ENCODE results near the gene SPN.
"Not testable (repeated sequence)": the region's sequence is repeated elsewhere in the genome, so short reads cannot be mapped to it uniquely, and the experiment has no call there.

Gene SPN

DNA sequence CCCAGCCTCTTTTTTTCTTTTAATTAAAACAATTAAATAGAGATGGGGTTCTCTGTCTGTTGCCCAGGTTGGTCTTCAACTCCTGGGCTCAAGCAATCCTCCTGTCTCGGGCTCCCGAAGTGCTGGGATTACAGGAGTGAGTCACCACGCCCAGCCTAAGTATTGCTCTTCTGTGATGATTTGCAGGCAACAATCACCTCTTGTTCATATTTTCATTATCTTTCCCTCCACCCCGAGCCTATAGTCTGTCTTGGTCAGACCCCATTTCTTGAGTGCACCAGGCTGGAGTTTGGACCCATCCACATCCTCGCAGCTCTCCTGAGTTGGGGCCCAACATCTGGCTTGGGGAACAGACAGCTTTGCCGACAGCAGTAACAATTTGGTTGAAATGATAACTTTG, 4.3 kb upstream of the SPN start:
- Histone ChIP-seq H3K36me3 (ENCODE audit: control insufficient read depth, insufficient read depth, low read length) (no peaks in the 10 kb centered on the region), H3K27ac (ENCODE audit: insufficient read depth, low read length, poor library complexity, severe bottlenecking) (no peak overlapping the region), H3K4me1 (ENCODE audit: control insufficient read depth, insufficient read depth, low read length, poor library complexity, severe bottlenecking) (peaks cover 21% of the 10 kb centered on the region), H3K27me3 (replicated peaks; ENCODE audit: control insufficient read depth, insufficient read depth, low read length, poor library complexity, severe bottlenecking) (no peaks in the 10 kb centered on the region), H3K4me3 (ENCODE audit: insufficient read depth, low read depth, low read length, poor library complexity, severe bottlenecking) (no peak overlapping the region), H3K9me3 (ENCODE audit: control insufficient read depth, low read length) (no peaks in the 10 kb centered on the region)
- DNase-seq = no peak

DNA sequence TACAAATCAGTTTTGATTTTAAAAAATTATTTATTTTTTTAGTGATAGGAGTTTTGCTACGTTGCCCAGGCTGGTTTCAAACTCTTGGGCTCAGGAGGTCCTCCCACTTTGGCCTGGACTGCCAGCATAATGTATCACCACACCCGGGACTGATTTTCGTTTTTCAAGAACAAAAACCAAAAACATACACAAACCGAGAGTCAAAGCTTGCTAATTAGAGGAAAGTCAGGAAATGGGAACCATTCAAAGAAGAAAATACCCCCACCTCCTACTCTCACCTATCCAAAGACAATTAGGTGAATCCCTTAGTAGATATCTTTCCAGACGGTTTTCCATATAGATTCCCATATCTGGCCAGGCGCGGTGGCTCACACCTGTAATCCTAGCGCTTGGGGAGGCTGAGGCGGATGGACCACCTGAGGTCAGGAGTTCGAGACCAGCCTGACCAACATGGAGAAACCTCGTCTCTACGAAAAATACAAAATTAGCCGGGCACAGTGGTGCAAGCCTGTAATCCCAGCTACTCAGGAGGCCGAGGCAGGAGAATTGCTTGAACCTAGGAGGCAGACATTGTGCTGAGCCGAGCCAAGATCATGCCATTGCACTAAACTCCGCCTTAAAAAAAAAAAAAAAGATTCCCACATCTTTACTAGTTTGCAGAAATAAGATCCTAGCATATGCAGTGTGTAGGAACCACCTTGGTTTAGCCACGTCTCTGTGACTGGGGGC, 883 bp upstream of the SPN start:
- peak overlapping the region; percentile 88 for H3K27ac ChIP-seq (ENCODE audit: insufficient read depth, low read length, poor library complexity, severe bottlenecking)
- no peaks in the 10 kb centered on the region for H3K36me3 ChIP-seq (ENCODE audit: control insufficient read depth, insufficient read depth, low read length)
- peak overlapping the region; percentile 90 for H3K4me3 ChIP-seq (ENCODE audit: insufficient read depth, low read depth, low read length, poor library complexity, severe bottlenecking)
- H3K4me1 ChIP-seq (ENCODE audit: control insufficient read depth, insufficient read depth, low read length, poor library complexity, severe bottlenecking) = peaks cover 38% of the 10 kb centered on the region
- no peak for DNase-seq
- H3K9me3 ChIP-seq (ENCODE audit: control insufficient read depth, low read length) = no peaks in the 10 kb centered on the region
- no peaks in the 10 kb centered on the region for H3K27me3 ChIP-seq (replicated peaks; ENCODE audit: control insufficient read depth, insufficient read depth, low read length, poor library complexity, severe bottlenecking)

DNA sequence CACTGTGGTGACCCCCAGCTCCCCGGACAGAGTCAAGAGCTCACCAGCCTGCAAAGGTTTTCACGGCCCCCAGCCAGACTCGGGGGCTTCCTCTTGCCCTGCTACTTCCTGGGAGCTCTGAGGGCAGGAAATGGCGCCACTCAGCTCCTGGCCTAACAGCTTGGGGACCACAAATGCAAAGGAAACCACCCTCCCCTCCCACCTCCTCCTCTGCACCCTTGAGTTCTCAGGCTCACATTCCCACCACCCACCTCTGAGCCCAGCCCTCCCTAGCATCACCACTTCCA, 375 bp upstream of the SPN start:
- peak overlapping the region; percentile 90 for H3K4me3 ChIP-seq (ENCODE audit: insufficient read depth, low read depth, low read length, poor library complexity, severe bottlenecking)
- DNase-seq = peak; percentile 38 to 49 (median 46)
- H3K4me1 ChIP-seq (ENCODE audit: control insufficient read depth, insufficient read depth, low read length, poor library complexity, severe bottlenecking) = peaks cover 40% of the 10 kb centered on the region
- H3K36me3 ChIP-seq (ENCODE audit: control insufficient read depth, insufficient read depth, low read length) = no peaks in the 10 kb centered on the region
- H3K27ac ChIP-seq (ENCODE audit: insufficient read depth, low read length, poor library complexity, severe bottlenecking) = peak overlapping the region; percentile 88
- H3K27me3 ChIP-seq (replicated peaks; ENCODE audit: control insufficient read depth, insufficient read depth, low read length, poor library complexity, severe bottlenecking) = no peaks in the 10 kb centered on the region
- H3K9me3 ChIP-seq (ENCODE audit: control insufficient read depth, low read length) = no peaks in the 10 kb centered on the region

DNA sequence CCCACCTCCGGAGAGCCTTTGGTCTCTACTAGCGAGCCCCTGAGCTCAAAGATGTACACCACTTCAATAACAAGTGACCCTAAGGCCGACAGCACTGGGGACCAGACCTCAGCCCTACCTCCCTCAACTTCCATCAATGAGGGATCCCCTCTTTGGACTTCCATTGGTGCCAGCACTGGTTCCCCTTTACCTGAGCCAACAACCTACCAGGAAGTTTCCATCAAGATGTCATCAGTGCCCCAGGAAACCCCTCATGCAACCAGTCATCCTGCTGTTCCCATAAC, 702 bp downstream of the SPN start:
- Histone ChIP-seq H3K36me3 (ENCODE audit: control insufficient read depth, insufficient read depth, low read length) (no peaks in the 10 kb centered on the region), H3K27me3 (replicated peaks; ENCODE audit: control insufficient read depth, insufficient read depth, low read length, poor library complexity, severe bottlenecking) (no peaks in the 10 kb centered on the region), H3K9me3 (ENCODE audit: control insufficient read depth, low read length) (no peaks in the 10 kb centered on the region), H3K4me3 (ENCODE audit: insufficient read depth, low read depth, low read length, poor library complexity, severe bottlenecking) (peak overlapping the region; percentile 90), H3K4me1 (ENCODE audit: control insufficient read depth, insufficient read depth, low read length, poor library complexity, severe bottlenecking) (peaks cover 40% of the 10 kb centered on the region), H3K27ac (ENCODE audit: insufficient read depth, low read length, poor library complexity, severe bottlenecking) (peak overlapping the region; percentile 88)
- DNase-seq = no peak

DNA sequence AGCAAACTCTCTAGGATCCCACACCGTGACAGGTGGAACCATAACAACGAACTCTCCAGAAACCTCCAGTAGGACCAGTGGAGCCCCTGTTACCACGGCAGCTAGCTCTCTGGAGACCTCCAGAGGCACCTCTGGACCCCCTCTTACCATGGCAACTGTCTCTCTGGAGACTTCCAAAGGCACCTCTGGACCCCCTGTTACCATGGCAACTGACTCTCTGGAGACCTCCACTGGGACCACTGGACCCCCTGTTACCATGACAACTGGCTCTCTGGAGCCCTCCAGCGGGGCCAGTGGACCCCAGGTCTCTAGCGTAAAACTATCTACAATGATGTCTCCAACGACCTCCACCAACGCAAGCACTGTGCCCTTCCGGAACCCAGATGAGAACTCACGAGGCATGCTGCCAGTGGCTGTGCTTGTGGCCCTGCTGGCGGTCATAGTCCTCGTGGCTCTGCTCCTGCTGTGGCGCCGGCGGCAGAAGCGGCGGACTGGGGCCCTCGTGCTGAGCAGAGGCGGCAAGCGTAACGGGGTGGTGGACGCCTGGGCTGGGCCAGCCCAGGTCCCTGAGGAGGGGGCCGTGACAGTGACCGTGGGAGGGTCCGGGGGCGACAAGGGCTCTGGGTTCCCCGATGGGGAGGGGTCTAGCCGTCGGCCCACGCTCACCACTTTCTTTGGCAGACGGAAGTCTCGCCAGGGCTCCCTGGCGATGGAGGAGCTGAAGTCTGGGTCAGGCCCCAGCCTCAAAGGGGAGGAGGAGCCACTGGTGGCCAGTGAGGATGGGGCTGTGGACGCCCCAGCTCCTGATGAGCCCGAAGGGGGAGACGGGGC, 1.3 kb downstream of the SPN start:
- peak overlapping the region; percentile 90 for H3K4me3 ChIP-seq (ENCODE audit: insufficient read depth, low read depth, low read length, poor library complexity, severe bottlenecking)
- H3K4me1 ChIP-seq (ENCODE audit: control insufficient read depth, insufficient read depth, low read length, poor library complexity, severe bottlenecking) = peaks cover 38% of the 10 kb centered on the region
- H3K9me3 ChIP-seq (ENCODE audit: control insufficient read depth, low read length) = no peaks in the 10 kb centered on the region
- peak in 2 of 3 donors; percentile 24 to 28 for DNase-seq
- H3K27me3 ChIP-seq (replicated peaks; ENCODE audit: control insufficient read depth, insufficient read depth, low read length, poor library complexity, severe bottlenecking) = no peaks in the 10 kb centered on the region
- H3K27ac ChIP-seq (ENCODE audit: insufficient read depth, low read length, poor library complexity, severe bottlenecking) = peak overlapping the region; percentile 88
- H3K36me3 ChIP-seq (ENCODE audit: control insufficient read depth, insufficient read depth, low read length) = no peaks in the 10 kb centered on the region

DNA sequence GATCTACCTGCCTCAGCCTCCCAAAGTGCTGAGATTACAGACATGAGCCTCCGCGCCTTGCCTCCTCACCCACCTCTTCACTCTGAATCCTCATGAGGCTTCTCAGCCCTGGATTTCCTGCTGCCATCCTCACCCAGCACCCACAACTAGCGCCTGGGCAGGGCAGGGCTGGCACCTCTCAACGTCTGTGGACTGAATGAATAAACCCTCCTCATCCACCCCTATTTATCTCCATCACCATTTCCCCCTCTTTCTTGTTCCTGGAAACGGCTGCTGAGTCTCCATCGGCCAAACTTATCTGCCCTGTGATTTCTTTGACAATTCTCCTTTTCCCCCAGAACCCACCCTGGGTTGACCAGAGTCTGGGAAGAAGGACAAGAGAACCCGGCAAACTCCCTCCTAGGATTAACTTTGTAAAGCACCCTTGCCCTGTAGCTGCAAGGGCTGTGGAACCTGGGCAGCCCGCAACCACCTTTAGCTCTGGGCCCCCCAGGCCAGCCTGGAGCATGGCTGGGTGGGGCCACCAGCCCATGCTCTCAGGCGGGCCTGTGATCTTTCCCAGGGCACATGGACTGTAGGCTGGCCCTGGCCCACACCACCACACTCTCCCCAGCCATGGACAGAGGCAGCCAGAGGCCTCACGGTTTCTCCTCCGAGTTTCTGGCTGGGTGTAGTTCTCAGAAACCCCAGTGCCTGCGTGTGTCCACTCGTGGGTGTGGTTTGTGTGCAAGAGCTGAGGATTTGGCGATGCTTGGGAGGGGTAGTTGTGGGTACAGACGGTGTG, 2.4 kb downstream of the SPN start:
- Histone ChIP-seq H3K36me3 (ENCODE audit: control insufficient read depth, insufficient read depth, low read length) (no peaks in the 10 kb centered on the region), H3K27ac (ENCODE audit: insufficient read depth, low read length, poor library complexity, severe bottlenecking) (peak overlapping the region; percentile 88), H3K4me1 (ENCODE audit: control insufficient read depth, insufficient read depth, low read length, poor library complexity, severe bottlenecking) (peaks cover 35% of the 10 kb centered on the region), H3K9me3 (ENCODE audit: control insufficient read depth, low read length) (no peaks in the 10 kb centered on the region), H3K4me3 (ENCODE audit: insufficient read depth, low read depth, low read length, poor library complexity, severe bottlenecking) (peak overlapping the region; percentile 90), H3K27me3 (replicated peaks; ENCODE audit: control insufficient read depth, insufficient read depth, low read length, poor library complexity, severe bottlenecking) (no peaks in the 10 kb centered on the region)
- DNase-seq = peak in 1 of 3 donors; percentile 27

DNA sequence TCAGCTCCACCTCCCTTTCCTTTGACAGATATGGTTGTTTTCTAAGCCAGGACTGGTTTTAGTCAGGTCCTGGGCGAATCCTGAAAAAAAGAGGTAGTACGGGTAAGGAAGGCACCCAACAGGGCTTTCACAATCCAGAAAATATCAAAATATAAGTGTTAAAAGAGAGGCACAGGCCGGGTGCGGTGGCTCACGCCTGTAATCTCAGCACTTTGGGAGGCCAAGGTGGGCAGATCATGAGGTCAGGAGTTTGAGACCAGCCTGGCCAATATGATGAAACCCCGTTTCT, 4.2 kb downstream of the SPN start:
- peaks cover 21% of the 10 kb centered on the region for H3K4me1 ChIP-seq (ENCODE audit: control insufficient read depth, insufficient read depth, low read length, poor library complexity, severe bottlenecking)
- H3K36me3 ChIP-seq (ENCODE audit: control insufficient read depth, insufficient read depth, low read length); H3K27me3 ChIP-seq (replicated peaks; ENCODE audit: control insufficient read depth, insufficient read depth, low read length, poor library complexity, severe bottlenecking); H3K9me3 ChIP-seq (ENCODE audit: control insufficient read depth, low read length); DNase-seq: not testable (repeated sequence)
- H3K27ac ChIP-seq (ENCODE audit: insufficient read depth, low read length, poor library complexity, severe bottlenecking) = peak overlapping the region; percentile 88
- H3K4me3 ChIP-seq (ENCODE audit: insufficient read depth, low read depth, low read length, poor library complexity, severe bottlenecking) = peak overlapping the region; percentile 90

DNA sequence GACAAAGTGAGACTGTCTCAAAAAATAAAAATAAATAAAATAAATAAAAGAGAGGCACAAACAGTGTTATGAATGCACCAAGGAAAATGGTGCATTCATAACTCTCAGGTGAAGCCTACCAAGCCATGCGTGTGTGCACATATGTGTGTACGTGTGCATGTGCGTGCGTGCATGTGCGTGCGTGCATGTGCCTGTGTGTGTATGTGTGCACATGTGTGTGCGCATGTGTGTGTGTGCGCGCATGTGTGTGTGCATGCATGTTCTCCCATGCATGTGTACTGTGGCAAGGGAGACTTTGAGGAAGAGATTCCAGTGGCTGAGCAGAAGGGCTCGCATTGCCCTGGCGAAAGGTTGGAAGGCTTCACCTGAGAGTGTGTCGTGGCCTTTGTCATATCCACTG, 4.7 kb downstream of the SPN start:
- Histone ChIP-seq H3K36me3 (ENCODE audit: control insufficient read depth, insufficient read depth, low read length) (no peaks in the 10 kb centered on the region), H3K9me3 (ENCODE audit: control insufficient read depth, low read length) (no peaks in the 10 kb centered on the region), H3K4me1 (ENCODE audit: control insufficient read depth, insufficient read depth, low read length, poor library complexity, severe bottlenecking) (peaks cover 19% of the 10 kb centered on the region), H3K27ac (ENCODE audit: insufficient read depth, low read length, poor library complexity, severe bottlenecking) (peak overlapping the region; percentile 88), H3K4me3 (ENCODE audit: insufficient read depth, low read depth, low read length, poor library complexity, severe bottlenecking) (no peak overlapping the region), H3K27me3 (replicated peaks; ENCODE audit: control insufficient read depth, insufficient read depth, low read length, poor library complexity, severe bottlenecking) (no peaks in the 10 kb centered on the region)
- no peak for DNase-seq

DNA sequence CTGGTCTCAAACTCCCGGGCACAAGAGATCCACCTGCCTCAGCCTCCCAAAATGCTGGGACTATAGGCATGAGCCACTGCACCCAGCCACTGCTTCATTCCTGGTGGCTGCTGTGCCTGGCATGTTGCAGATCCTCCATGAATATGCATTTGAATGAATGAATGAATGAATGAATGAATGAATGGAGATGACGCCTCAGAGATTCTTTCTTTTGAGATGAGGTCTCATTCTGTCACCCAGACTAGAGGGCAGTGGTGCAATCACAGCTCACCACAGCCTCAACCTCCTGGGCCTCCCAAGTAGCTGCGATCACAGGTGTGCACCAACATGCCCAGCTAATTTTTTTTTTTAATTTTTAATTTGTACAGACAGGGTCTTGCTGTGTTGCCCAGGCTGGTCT, 5.2 kb downstream of the SPN start:
- Histone ChIP-seq H3K4me1 (ENCODE audit: control insufficient read depth, insufficient read depth, low read length, poor library complexity, severe bottlenecking) (peaks cover 19% of the 10 kb centered on the region), H3K4me3 (ENCODE audit: insufficient read depth, low read depth, low read length, poor library complexity, severe bottlenecking) (no peak overlapping the region), H3K36me3 (ENCODE audit: control insufficient read depth, insufficient read depth, low read length) (no peaks in the 10 kb centered on the region), H3K27me3 (replicated peaks; ENCODE audit: control insufficient read depth, insufficient read depth, low read length, poor library complexity, severe bottlenecking) (no peaks in the 10 kb centered on the region), H3K9me3 (ENCODE audit: control insufficient read depth, low read length) (no peaks in the 10 kb centered on the region), H3K27ac (ENCODE audit: insufficient read depth, low read length, poor library complexity, severe bottlenecking) (no peak overlapping the region)
- no peak for DNase-seq

DNA sequence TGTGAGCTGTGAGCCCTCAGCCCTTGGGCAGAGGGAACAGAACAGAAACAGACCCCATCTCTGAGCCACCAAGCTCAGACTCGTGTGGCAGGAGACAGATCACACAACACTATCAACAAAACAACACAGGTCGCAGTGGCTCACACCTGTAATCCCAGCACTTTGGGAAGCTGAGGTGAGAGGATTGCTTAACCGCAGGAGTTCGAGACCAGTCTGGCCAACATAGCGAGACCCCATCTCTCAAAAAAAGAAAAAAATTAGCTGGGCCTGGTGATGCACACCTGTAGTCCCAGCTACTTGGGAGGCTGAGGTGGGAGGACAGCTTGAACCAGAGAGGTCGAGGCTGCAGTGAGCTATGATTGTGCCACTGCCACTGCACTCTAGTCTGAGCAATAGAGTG, 10.5 kb downstream of the SPN start:
- Histone ChIP-seq H3K4me1 (ENCODE audit: control insufficient read depth, insufficient read depth, low read length, poor library complexity, severe bottlenecking) (no peaks in the 10 kb centered on the region), H3K27me3 (replicated peaks; ENCODE audit: control insufficient read depth, insufficient read depth, low read length, poor library complexity, severe bottlenecking) (no peaks in the 10 kb centered on the region), H3K27ac (ENCODE audit: insufficient read depth, low read length, poor library complexity, severe bottlenecking) (no peak overlapping the region), H3K36me3 (ENCODE audit: control insufficient read depth, insufficient read depth, low read length) (no peaks in the 10 kb centered on the region), H3K9me3 (ENCODE audit: control insufficient read depth, low read length) (no peaks in the 10 kb centered on the region), H3K4me3 (ENCODE audit: insufficient read depth, low read depth, low read length, poor library complexity, severe bottlenecking) (no peak overlapping the region)
- no peak for DNase-seq
